Common myeloid progenitor, CD34-positive (primary cell): ENCODE data around the gene MRPL20.
A peak's percentile ranks its signal among the peaks of the same experiment; 100 is the strongest.

Source experiments
- CTCF ChIA-PET: fragments of 350-600 bp; sonication (Branson Sonifier 250); formaldehyde crosslinking; loops from one replicate; lab custom pipeline; 2021; ENCODE audit warnings: antibody characterized with exemption; lab: Charles Lee
- POLR2A ChIA-PET: fragments of 350-600 bp; sonication (Branson Sonifier 250); formaldehyde crosslinking; loops from one replicate; lab custom pipeline; 2021; ENCODE audit warnings: antibody characterized with exemption; lab: Charles Lee
- DNase-seq, 3 donors: peaks; one replicate each; pipeline versions ENCODE4 v3.0.0 to v3.0.0-alpha.2; 2013
- H3K27ac ChIP-seq, 2 experiments: 1 replicate in 1 of 2; 2 replicates in 1 of 2; pipeline ENCODE4 v1.7.0; 2013; ENCODE audit warnings: inconsistent platforms in 2 of 2, low read length in 2 of 2, mild to moderate bottlenecking in 2 of 2, low read depth in 1 of 2, moderate library complexity in 1 of 2; ENCODE audit not compliant: severe bottlenecking in 2 of 2, insufficient read depth in 1 of 2, poor library complexity in 1 of 2
- H3K27me3 ChIP-seq, 5 experiments: replicated peaks in 2 of 5; 1 replicate in 3 of 5; 2 replicates in 2 of 5; pipeline versions ENCODE4 v1.6.1 to v1.7.0; 2013; ENCODE audit warnings: low read length in 4 of 5, mild to moderate bottlenecking in 2 of 5, moderate library complexity in 2 of 5, inconsistent platforms in 1 of 5; ENCODE audit not compliant: insufficient read depth in 5 of 5, control insufficient read depth in 4 of 5
- H3K36me3 ChIP-seq, 4 experiments: 1 replicate in 2 of 4; 2 replicates in 2 of 4; pipeline versions ENCODE4 v1.6.1 to v1.7.0; 2013; ENCODE audit warnings: low read length in 3 of 4, control low read depth in 1 of 4, mild to moderate bottlenecking in 1 of 4; ENCODE audit not compliant: control insufficient read depth in 4 of 4, insufficient read depth in 4 of 4
- H3K4me1 ChIP-seq, 4 experiments: 1 replicate in 3 of 4; 2 replicates in 1 of 4; pipeline versions ENCODE4 v1.6.1 to v1.7.1; 2013; ENCODE audit warnings: low read length in 3 of 4, mild to moderate bottlenecking in 3 of 4, control low read depth in 1 of 4, inconsistent platforms in 1 of 4, moderate library complexity in 1 of 4; ENCODE audit not compliant: control insufficient read depth in 4 of 4, insufficient read depth in 4 of 4; ENCODE audit errors: control extremely low read depth in 1 of 4
- H3K4me3 ChIP-seq, 7 experiments: 1 replicate in 4 of 7; 2 replicates in 3 of 7; pipeline versions ENCODE4 v1.5.1 to v1.7.0; 2013; ENCODE audit warnings: mild to moderate bottlenecking in 7 of 7, low read length in 6 of 7, moderate library complexity in 6 of 7, inconsistent platforms in 2 of 7, low read depth in 2 of 7, control low read depth in 1 of 7; ENCODE audit not compliant: insufficient read depth in 4 of 7, control insufficient read depth in 1 of 7; ENCODE audit errors: extremely low read depth in 1 of 7
- H3K9me3 ChIP-seq, 5 experiments: 1 replicate in 4 of 5; 2 replicates in 1 of 5; pipeline versions ENCODE4 v1.6.1 to v1.7.1; 2013; ENCODE audit warnings: low read length in 4 of 5, mild to moderate bottlenecking in 2 of 5, inconsistent platforms in 1 of 5, low read depth in 1 of 5, moderate library complexity in 1 of 5; ENCODE audit not compliant: control insufficient read depth in 4 of 5, insufficient read depth in 2 of 5; ENCODE audit errors: control extremely low read depth in 1 of 5
- WGBS: methylation state at CpG from one replicate; pipeline ENCODE4 v1.1.5; 2013; ENCODE audit not compliant: insufficient coverage; 5-methylcytosine and 5-hydroxymethylcytosine counted together

The MRPL20 gene

DNA sequence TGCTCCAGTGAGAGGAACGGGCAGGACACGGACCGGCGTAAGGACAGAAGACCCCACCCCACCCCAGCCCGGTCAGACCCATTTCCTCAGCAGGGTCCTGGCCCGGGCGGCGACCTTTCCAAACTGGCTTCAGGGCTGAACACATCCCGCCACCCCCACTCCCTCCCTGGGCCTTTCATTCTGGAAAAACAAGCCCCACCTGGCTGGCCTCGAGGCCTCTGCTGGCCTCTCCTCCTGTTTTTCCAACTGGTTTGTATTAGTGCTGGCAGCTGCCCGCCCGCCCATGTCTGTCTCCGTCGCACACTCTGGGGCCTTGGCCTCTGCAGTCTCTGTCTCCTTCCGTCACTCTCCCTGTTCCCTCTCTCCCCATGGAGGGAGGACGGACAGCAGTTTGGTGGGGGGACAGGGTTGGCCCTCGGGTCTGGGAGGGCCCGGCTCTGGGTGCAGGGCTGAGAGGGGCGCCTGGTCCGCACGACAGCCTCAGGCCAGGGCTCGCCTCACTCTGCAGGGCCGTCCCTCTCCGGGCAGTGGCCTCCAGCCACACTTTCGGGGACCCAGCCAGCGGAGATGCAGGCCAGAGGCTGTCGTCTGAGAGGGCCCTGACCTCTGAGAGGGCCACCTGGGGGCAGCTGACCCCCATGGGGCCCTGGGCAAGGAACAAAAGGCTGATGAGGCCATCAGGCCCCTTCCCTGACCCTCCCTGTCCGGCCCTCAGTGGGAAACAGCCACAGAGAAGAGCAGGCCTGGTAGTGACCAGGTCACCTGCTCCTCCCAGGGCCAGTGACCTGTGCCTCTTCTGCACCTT is 47.2 kb downstream of the MRPL20 start:
- H3K9me3 ChIP-seq, result peaks cover 0 to 1% (median 0%) of the 10 kb centered on the region in 5 experiments
- no peaks in the 10 kb centered on the region for H3K36me3 ChIP-seq
- peaks cover 0 to 8% (median 2%) of the 10 kb centered on the region in 4 experiments for H3K4me1 ChIP-seq
- DNase-seq, result no peak
- 73% methylated on average over 19 of the region's 28 CpGs for WGBS
- no peak overlapping the region for H3K27ac ChIP-seq
- H3K27me3 ChIP-seq, result peaks cover 0 to 77% (median 21%) of the 10 kb centered on the region in 5 experiments
- POLR2A ChIA-PET, result no interaction called here
- H3K4me3 ChIP-seq, result no peak overlapping the region
- CTCF ChIA-PET, result no interaction called here

DNA sequence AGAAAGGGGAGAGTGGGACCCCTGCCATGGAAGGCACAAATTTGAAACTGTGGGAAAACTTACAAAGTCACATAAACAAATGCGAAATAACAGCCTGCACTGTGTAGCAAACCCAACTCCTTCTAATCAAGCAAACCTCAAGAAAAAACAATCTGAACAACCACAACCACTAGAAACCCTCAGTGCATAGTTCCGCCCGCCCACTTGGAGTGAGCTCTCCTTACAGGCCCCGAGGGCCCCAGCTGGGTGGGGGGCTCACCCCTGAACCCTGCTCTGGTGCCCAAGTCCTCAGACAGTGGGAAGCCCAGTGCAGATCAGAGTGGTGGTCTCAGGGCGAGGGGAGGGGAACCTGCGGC is 47.8 kb downstream of the MRPL20 start:
- peaks cover 0 to 82% (median 21%) of the 10 kb centered on the region in 5 experiments for H3K27me3 ChIP-seq
- ChIA-PET CTCF (no interaction called here), POLR2A (no interaction called here)
- H3K4me1 ChIP-seq, result peaks cover 0 to 10% (median 7%) of the 10 kb centered on the region in 4 experiments
- no peaks in the 10 kb centered on the region for H3K36me3 ChIP-seq
- H3K9me3 ChIP-seq, result peaks cover 0 to 1% (median 0%) of the 10 kb centered on the region in 5 experiments
- DNase-seq, result no peak
- H3K27ac ChIP-seq, result no peak overlapping the region
- H3K4me3 ChIP-seq, result no peak overlapping the region
- WGBS, result 70% methylated on average over 2 of the region's 6 CpGs

DNA sequence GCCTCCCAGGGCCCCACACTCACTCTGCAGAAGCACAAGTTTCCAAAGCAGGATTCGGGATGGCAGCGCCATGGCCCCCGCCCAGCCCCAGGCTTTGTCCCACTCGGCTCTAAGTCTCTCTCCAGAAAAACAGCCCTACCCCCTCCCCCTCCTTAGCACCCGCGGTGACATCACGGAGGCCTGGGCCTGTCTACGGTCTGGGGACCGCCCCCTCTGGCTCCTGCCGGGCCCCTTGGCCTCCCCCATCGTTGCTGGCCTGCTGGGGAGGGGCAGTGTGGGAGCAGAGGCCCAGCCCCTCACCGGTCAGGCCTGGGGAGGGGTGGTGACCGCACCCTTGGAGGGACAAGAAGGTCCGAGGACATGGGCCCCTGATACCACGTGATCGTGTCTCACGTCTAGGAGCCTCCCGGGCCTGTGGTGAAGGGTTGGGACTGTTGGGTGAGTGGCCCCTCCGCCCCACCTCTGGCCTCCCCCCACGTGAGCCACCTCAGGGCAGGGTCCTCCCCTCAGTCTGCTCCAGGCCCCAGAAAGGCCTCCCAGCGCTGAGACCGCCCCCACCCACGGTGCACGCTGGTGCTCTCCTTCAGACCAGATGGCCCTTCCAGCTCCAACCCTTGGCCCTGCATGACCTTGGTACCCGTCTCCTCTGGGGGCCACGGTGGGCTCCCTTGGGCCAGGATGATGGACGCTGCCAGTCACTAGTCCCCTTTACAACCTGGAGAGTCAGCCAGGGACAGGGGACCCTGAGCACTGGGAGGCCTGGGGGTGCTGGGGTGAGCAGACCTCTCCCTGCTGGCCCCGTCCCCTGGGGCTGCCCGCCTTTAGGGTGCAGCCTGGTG is 48.4 kb downstream of the MRPL20 start, which contains the start of gene MXRA8:
Gene MXRA8 (minus strand): TSS at position 123 of the 839 bp plus-strand sequence. CDS start 51 bp downstream, at position 72.
- Histone ChIP-seq H3K4me3 (peak within 1 kb of the TSS in 1 of 7 experiments; percentile 8), H3K9me3 (peaks cover 0 to 1% (median 0%) of the 10 kb centered on the region in 5 experiments), H3K27me3 (peaks cover 0 to 86% (median 21%) of the 10 kb centered on the region in 5 experiments), H3K36me3 (no peaks in the 10 kb centered on the region), H3K4me1 (peaks cover 0 to 16% (median 9%) of the 10 kb centered on the region in 4 experiments), H3K27ac (no peak within 1 kb of the TSS)
- ChIA-PET POLR2A (no interaction called here), CTCF (interaction anchor here (1.2 kb wide), 1 partner anchor 13 kb away, joined by 3 read pairs; no protein-coding TSS in a partner anchor)
- 36% methylated on average over 26 of the region's 29 CpGs for WGBS
- DNase-seq, result peak in 1 of 3 donors; percentile 45

- H3K4me1 ChIP-seq, result peaks cover 0 to 21% (median 12%) of the 10 kb centered on the region in 4 experiments
- peaks cover 0 to 1% (median 0%) of the 10 kb centered on the region in 5 experiments for H3K9me3 ChIP-seq
- no peak overlapping the region for H3K27ac ChIP-seq
- ChIA-PET CTCF (interaction anchor here (1.2 kb wide), 1 partner anchor 14 kb away, joined by 3 read pairs; no protein-coding TSS in a partner anchor), POLR2A (no interaction called here)
- H3K36me3 ChIP-seq, result no peaks in the 10 kb centered on the region
- peaks cover 0 to 90% (median 21%) of the 10 kb centered on the region in 5 experiments for H3K27me3 ChIP-seq
- no peak for DNase-seq
- no peak overlapping the region for H3K4me3 ChIP-seq
- 37% methylated on average over 16 of the region's 18 CpGs for WGBS
These were observed 49.1 kb downstream of the MRPL20 start for GRCh38 chr1:1357871-1358432.

DNA sequence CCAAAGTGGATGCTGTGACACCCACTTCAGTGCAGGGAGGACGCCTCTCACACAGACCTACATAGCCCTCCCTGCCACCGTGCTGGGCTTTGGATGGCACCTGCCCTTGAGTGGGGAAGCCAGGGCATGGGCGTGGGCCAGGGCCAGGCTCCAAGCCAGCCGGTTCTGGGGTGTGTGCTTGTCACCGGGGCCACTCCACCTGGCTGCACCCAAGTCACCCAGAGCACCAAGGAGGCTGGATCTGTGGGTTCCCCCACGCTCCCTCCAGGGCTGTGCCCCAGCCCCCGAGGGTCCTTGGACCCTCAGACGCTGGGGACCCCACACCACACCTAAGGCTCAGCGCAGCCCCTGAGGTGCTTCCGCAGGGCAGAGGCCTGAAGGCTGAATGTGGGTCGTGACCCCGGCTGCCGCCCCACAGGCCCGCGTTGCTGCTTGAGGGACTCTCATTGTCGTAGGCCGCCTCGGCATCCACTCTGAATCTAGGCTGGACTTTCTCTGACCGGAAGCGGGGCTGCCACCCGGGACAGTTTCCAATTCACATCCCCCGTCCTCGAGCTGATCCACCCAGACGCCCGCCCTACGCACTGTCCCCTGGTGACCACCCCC is 50.2 kb downstream of the MRPL20 start:
- ChIA-PET CTCF (no interaction called here), POLR2A (no interaction called here)
- WGBS, result 78% methylated on average over 25 of the region's 26 CpGs
- peaks cover 0 to 1% (median 0%) of the 10 kb centered on the region in 5 experiments for H3K9me3 ChIP-seq
- no peaks in the 10 kb centered on the region for H3K36me3 ChIP-seq
- H3K27me3 ChIP-seq, result peaks cover 0 to 96% (median 21%) of the 10 kb centered on the region in 5 experiments
- H3K4me1 ChIP-seq, result peaks cover 0 to 21% (median 12%) of the 10 kb centered on the region in 4 experiments
- no peak overlapping the region for H3K4me3 ChIP-seq
- no peak for DNase-seq
- H3K27ac ChIP-seq, result no peak overlapping the region

DNA sequence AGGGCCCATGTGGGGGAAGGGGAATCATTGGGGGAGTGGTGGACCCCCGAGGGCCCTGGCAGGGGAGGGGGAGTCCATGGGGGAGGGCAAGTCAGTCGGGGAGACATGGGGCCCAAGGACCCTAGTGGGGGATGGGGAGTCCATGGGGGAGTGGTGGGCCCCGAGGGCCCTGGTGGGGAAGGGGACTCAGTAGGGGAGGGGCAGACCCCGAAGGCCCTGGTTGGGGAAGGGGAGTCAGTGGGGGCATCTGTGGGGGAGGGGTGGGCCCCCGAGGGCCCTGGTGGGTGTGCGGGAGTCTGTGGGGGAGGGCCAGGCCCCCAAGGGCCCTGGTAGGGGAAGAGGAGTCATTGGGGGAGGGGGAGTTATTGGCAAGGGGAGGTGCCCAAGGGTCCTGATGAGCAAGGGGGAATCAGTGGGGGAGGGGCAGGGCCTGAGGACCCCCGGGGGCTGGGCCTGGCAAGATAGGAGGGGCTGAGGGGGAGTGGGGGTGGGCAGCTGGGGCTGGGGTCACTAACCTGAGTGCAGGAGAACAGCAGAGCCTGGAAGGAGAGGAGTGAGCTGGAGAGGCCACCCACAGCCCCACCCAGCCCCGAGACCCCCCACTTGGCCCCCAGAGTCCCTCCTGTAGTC is 50.8 kb downstream of the MRPL20 start:
- 20% methylated on average over 1 of the region's 8 CpGs for WGBS

More for the DNA sequence above, 50.8 kb downstream of the MRPL20 start:
- CTCF ChIA-PET, result no interaction called here
- peaks cover 0 to 95% (median 18%) of the 10 kb centered on the region in 5 experiments for H3K27me3 ChIP-seq
- H3K9me3 ChIP-seq, result peaks cover 0 to 1% (median 0%) of the 10 kb centered on the region in 5 experiments
- peaks cover 0 to 23% (median 12%) of the 10 kb centered on the region in 4 experiments for H3K4me1 ChIP-seq
- no peaks in the 10 kb centered on the region for H3K36me3 ChIP-seq
- POLR2A ChIA-PET, result no interaction called here
- no peak overlapping the region for H3K27ac ChIP-seq
- no peak for DNase-seq
- no peak overlapping the region for H3K4me3 ChIP-seq
